Psoas muscle (tissue), 8 donors: Measurements from ENCODE around the gene JMJD7. TPM values are rescaled to one million over a fixed set of nuclear protein-coding genes. Genes with fewer than 3 reads are reported as not detected.

Source experiments
- ATAC-seq, 4 donors: fragments of 200-7000 bp; cut with Tn5 transposase; one replicate each; pipeline ENCODE4 v1.9.1; 2020; ENCODE audit warnings: moderate library complexity in 3 of 4, mild to moderate bottlenecking in 2 of 4
- DNase-seq, 2 donors: peaks; one replicate each; pipeline ENCODE4 v3.0.0-alpha.2; 2020
- H3K27ac ChIP-seq: fragments of 200-600 bp; one replicate; pipeline ENCODE4 v1.8.0; 2022
- H3K27me3 ChIP-seq, 3 donors: fragments of 200-600 bp in 1 of 3; one replicate each; pipeline versions ENCODE4 v1.6.1 to v1.8.0; 2013 to 2022; ENCODE audit warnings: low read length in 2 of 3, mild to moderate bottlenecking in 2 of 3, moderate library complexity in 1 of 3; ENCODE audit not compliant: insufficient read depth in 3 of 3
- H3K36me3 ChIP-seq, 2 donors: fragments of 200-600 bp in 1 of 2; one replicate each; pipeline versions ENCODE4 v1.6.1 to v1.8.0; 2013 to 2022; ENCODE audit warnings: low read depth in 1 of 2, mild to moderate bottlenecking in 1 of 2, moderate library complexity in 1 of 2; ENCODE audit not compliant: insufficient read depth in 1 of 2
- H3K4me1 ChIP-seq: fragments of 200-600 bp; one replicate; pipeline ENCODE4 v1.8.0; 2022
- H3K4me3 ChIP-seq: fragments of 200-600 bp; one replicate; pipeline ENCODE4 v1.8.0; 2022; ENCODE audit warnings: mild to moderate bottlenecking
- H3K9me3 ChIP-seq: fragments of 200-600 bp; one replicate; pipeline ENCODE4 v1.8.0; 2022
- CTCF ChIP-seq: fragments of 200-600 bp; IDR thresholded peaks from one replicate; pipeline ENCODE4 v1.8.0; 2022; ENCODE audit warnings: antibody characterized with exemption
- WGBS, 3 donors: extraction: QIAGEN DNeasy Blood & Tissue Kit; methylation state at CpG; one replicate each; pipeline versions ENCODE4 v1.1.6 to v1.1.7; 2013; 5-methylcytosine and 5-hydroxymethylcytosine counted together
- intact Hi-C, 2 donors: fragments of 100-400 bp; cut with DNase I; formaldehyde crosslinking; loops; one replicate each; pipeline versions ENCODE4 v1.11.0 to v1.14.2; 2022
- polyA plus RNA-seq, 3 donors: library from polyadenylated mRNA; stranded (reverse); fragments of 200-250 nt; gene quantifications; one replicate each; pipeline ENCODE4 v1.2.3, GENCODE V29; 2013
- total RNA-seq, 4 donors: library from RNA; stranded (reverse); fragmentation: NEBNext Ultra II Directional in 2 of 4; extraction: Animal tissue kit (Norgen Biotek cat#: 25700) in 2 of 4; gene quantifications; one replicate each; pipeline versions ENCODE4 v1.2.1 to v1.2.4, GENCODE V29; 2021 to 2023
- donor health status: healthy with polysubstance abuse.
- donor health status: DM: no; HTN: no; CAD: no; lungs with moderate emphysema.
- donor health status: Bipolar disorder and iron deficiency.
- donor health status: healthy.
- donor health status: DM: yes; HTN: yes; CAD: no.
- donor health status: DM: no; HTN: no; CAD: no.
- donor health status: DM: no; HTN: no; CAD: no.
- donor health status: DM: yes; HTN: yes; CAD: no.

The JMJD7 gene
- total and polyA plus RNA-seq, 7 donors: 4.4 to 8.0 (median 6.4) TPM

DNA sequence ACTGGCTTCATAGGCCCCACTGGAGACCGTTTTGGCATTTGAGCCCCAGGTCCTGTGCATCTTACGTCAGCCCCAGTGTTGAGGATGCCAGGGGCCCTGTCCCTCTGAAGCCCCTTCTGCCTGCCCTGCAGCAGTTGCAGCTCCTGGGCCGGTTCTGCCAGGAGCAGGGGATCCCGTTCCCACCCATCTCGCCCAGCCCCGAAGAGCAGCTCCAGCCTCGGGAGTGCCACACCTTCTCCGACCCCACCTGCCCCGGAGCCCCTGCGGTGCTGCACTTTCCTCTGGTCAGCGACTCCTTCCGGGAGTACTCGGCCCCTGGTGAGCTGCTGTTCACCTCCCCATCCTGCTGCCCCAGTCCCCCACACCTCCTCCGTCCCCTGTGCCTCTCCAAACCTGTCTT, 19.3 kb downstream of the JMJD7 start:
- no peak overlapping the region for H3K4me3 ChIP-seq
- no peaks in the 10 kb centered on the region for H3K4me1 ChIP-seq
- 91 to 93% (median 92%) methylated on average over 13 to 14 of the region's 14 CpGs for whole genome bisulfite sequencing, 3 donors
- DNase-seq (no peak), ATAC-seq (no peak)
- H3K27me3 ChIP-seq: no peaks in the 10 kb centered on the region
- no peak for TF ChIP-seq CTCF
- peaks cover 0 to 59% of the 10 kb centered on the region in 2 donors for H3K36me3 ChIP-seq
- intact Hi-C loops: no loop called here
- H3K27ac ChIP-seq: no peak overlapping the region
- no peaks in the 10 kb centered on the region for H3K9me3 ChIP-seq

DNA sequence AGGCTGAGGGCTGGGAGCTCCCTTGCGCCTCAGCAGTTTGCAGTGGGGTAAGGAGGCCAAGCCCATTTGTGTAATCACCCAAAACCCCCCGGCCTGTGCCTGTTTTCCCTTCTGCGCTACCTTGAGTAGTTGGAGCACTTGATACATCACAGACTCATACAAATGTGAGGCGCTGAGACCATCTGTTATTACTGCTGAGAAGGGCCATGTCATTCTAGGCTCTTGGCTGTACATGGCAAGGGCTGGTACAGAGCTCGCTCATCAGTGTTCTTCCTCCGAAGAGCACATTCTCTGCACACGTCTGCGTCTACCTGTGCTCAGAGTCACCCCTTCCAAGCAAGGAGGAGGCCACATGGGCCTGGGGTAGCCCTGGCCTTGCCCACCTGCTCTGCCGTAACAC, 20.1 kb downstream of the JMJD7 start:
- TF ChIP-seq CTCF: no peak
- DNase-seq (no peak), ATAC-seq (no peak)
- peaks cover 0 to 5% (median 0%) of the 10 kb centered on the region in 3 donors for H3K27me3 ChIP-seq
- intact Hi-C loops: no loop called here
- H3K27ac ChIP-seq: no peak overlapping the region
- H3K9me3 ChIP-seq: no peaks in the 10 kb centered on the region
- no peak overlapping the region for H3K4me3 ChIP-seq
- no peaks in the 10 kb centered on the region for H3K4me1 ChIP-seq
- peaks cover 0 to 56% of the 10 kb centered on the region in 2 donors for H3K36me3 ChIP-seq
- WGBS, 3 donors: 95 to 97% (median 96%) methylated on average over 9 of the region's 9 CpGs

DNA sequence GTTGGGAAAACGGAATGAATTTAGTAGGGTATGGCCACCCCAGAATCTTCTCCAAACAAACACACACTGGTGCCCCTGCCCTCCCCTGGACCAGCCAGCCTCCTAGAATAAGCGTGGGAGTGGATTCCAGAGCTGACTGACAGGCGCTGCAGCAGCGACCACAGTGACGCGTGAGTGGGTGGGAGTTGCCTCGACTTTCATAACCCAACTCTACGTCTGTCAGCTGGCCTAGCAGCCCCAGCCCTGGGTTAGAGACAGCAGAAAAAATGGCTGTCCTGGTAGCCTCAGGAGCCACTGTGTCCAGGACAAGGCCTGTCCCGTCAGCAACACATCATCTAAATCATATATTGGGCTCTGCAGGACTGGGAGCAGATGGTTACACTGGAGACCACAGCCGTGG, 20.7 kb downstream of the JMJD7 start:
- ATAC-seq: no peak
- Histone ChIP-seq H3K36me3 (peaks cover 0 to 51% of the 10 kb centered on the region in 2 donors), H3K4me3 (no peak overlapping the region), H3K4me1 (no peaks in the 10 kb centered on the region), H3K27ac (no peak overlapping the region), H3K9me3 (no peaks in the 10 kb centered on the region), H3K27me3 (peaks cover 0 to 9% (median 2%) of the 10 kb centered on the region in 3 donors)
- 83 to 90% (median 84%) methylated on average over 10 of the region's 10 CpGs for WGBS, 3 donors
- DNase-seq: no peak
- no peak for TF ChIP-seq CTCF
- intact Hi-C loops: no loop called here

DNA sequence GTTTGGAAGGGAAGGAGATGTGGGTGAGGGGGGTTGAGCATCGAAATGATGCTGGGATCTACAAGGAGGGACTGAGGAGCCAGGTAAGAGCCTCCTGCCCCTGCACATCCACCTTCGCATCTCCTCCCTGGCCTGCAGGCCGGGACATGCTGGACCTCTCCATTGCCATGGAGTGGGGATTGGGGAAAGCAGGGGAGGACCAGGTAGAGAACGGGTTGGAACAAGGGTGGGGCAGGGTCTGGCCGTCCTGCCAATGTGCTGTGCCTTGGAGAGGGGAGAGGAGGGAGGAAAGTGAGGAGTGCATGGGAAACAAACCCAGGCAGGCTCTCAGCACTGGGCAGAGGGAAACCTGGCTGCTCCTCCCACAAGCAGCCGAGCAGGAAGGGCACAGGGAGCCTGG, 21.3 kb downstream of the JMJD7 start:
- H3K9me3 ChIP-seq: no peaks in the 10 kb centered on the region
- no peak for DNase-seq
- TF ChIP-seq CTCF: no peak
- intact Hi-C loops: no loop called here
- H3K4me3 ChIP-seq: no peak overlapping the region
- no peak for ATAC-seq
- WGBS, 3 donors: 82 to 91% (median 90%) methylated on average over 5 to 6 of the region's 6 CpGs
- H3K27me3 ChIP-seq: peaks cover 0 to 12% (median 2%) of the 10 kb centered on the region in 3 donors
- H3K4me1 ChIP-seq: no peaks in the 10 kb centered on the region
- peaks cover 0 to 48% of the 10 kb centered on the region in 2 donors for H3K36me3 ChIP-seq
- H3K27ac ChIP-seq: no peak overlapping the region

DNA sequence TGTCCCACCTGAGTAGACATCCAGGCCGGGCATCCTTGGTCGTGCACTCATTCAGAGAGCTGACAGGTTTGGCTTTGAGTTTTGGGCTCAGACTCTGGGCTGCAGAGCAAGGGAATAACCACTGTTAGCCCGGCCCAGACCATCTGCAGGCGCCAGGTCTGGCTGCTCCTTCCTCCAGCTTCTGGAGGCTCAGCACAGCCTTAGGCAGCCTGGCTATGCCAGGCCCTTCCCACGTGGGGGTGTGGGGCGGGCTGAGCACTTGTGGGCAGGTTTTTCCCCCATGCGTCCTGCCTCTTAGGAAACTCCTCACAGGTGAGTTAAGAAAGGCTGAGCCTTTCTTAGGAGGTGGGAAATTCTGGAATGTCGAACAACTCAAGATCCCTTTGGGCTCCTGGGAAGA, 22.0 kb downstream of the JMJD7 start:
- Histone ChIP-seq H3K27me3 (peaks cover 0 to 12% (median 2%) of the 10 kb centered on the region in 3 donors), H3K36me3 (peaks cover 0 to 41% of the 10 kb centered on the region in 2 donors), H3K4me1 (no peaks in the 10 kb centered on the region), H3K27ac (no peak overlapping the region), H3K4me3 (no peak overlapping the region), H3K9me3 (no peaks in the 10 kb centered on the region)
- peak in 2 of 4 donors; percentile 13 to 20 for ATAC-seq
- 61 to 72% (median 68%) methylated on average over 8 of the region's 8 CpGs for WGBS, 3 donors
- no peak for TF ChIP-seq CTCF
- intact Hi-C loops: no loop called here
- DNase-seq: no peak
